CD4-positive, alpha-beta T cell treated with Interleukin-17A for 4 hours (primary cell): ENCODE data around the gene DRAM1.

Experiments used
- DNase-seq: peaks from one replicate; pipeline ENCODE4 v3.0.0-alpha.2; 2020; ENCODE audit warnings: mixed read lengths

DRAM1 gene

DNA sequence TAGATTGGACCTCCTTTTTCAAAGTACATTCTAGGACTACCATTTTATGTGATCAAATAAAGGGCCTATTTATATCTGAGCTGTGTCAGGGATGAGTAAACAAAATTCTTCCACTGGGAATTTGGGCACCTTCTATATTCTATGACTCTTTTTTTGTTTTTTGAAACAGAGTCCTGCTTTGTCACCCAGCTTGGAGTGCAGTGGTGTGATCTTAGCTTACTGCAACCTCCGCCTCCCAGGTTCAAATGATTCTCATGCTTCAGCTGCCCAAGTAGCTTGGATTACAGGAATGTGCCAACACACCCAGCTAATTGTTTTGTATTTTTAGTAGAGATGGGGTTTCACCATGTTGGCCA lies 64.8 kb downstream of the DRAM1 start:
- DNase-seq = no peak

DNA sequence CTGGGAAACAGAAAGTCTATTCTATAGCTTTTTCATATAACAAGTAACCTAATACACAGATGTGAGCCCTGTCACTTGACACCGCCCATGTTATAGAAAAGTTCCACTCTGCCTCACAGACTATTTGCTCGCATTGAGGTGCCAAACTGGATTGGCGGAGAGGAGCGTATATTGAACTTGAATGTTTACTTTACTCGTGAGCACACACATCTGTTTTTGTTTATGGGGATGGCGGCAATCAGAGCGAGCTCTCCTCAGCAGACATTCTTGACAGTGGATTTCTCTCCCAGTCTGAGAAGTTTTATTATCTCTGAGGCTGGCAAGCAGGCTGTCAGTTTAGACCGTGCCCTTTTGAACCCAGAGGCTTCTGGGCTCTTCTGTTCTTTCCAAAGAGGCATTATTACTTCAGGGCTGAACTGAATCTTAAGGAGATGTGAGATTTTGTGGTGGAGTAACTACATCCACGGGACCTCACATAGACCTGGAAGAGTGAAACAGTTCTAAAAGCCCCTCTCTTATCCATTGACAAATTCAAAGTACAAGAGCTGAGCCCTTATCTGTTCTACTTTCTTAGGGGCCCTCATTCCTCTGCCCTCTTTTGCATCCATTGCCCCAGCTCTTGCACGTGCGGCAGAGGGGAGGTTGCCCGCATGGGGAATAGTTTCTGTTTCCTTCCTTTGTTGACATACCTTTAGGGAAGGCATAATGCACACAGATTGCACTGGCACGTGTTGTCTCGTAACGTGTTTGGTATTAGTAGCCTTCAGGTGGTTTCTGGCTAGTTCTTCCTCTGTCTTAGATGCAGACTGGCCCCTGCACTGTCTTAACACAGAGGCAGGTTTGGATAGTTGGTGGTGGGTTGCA lies 68.2 kb downstream of the DRAM1 start:
- DNase-seq = no peak

DNA sequence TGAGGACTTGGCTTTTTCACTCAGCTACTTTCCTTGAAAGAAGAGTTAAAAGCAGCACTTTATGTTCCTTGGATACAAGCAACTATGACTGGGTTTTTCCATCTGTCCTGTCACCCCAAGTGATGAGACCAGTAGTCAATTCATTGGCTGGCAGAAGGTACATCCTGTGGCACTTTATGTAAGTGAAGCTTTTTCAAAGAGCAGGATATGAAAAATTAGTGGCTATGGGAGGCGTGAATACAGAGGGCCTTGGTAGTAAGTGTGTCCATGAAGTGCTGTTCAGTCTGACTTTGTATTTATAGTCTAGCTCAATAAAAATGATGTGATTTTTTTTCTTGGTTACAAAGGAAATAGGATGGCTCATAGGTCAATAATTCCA lies 68.8 kb downstream of the DRAM1 start:
- no peak for DNase-seq

DNA sequence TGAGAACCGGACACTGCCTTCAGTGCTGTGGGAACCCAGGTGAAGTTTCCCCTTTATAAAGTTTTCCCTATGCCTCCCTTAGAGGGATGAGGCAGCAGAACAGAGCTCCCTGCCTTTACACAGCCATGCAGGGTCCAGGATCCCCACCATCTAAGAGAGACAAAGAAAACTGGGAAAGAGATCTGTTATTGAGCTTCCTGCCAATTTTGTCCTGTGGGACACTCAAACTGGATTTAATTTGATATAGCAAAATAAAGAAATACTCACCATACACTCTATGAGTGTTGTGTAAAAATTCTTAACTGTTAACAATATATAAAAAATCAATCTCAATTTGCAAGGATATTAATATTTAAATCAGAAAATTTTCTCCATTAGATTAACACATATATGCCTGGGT lies 69.9 kb downstream of the DRAM1 start:
- DNase-seq = no peak

DNA sequence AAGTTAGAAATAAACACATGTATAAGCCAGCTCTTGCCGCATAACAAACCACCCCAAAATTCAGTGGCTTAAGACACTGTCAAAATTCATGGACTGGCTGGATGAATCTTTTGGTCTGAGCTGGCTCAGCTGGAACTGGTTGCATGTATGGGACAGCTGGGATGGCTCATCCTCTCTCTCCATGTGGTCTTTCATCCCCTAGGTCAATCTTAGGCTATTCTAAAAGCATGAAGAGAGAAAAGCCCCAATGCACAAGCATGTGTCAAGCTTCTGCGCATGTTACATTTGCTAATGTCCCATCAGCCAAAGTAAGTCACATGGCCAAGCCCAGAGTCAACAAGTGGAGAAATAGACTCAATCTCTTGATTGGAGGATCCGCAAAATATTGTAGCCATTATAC lies 71.0 kb downstream of the DRAM1 start:
- DNase-seq = no peak

DNA sequence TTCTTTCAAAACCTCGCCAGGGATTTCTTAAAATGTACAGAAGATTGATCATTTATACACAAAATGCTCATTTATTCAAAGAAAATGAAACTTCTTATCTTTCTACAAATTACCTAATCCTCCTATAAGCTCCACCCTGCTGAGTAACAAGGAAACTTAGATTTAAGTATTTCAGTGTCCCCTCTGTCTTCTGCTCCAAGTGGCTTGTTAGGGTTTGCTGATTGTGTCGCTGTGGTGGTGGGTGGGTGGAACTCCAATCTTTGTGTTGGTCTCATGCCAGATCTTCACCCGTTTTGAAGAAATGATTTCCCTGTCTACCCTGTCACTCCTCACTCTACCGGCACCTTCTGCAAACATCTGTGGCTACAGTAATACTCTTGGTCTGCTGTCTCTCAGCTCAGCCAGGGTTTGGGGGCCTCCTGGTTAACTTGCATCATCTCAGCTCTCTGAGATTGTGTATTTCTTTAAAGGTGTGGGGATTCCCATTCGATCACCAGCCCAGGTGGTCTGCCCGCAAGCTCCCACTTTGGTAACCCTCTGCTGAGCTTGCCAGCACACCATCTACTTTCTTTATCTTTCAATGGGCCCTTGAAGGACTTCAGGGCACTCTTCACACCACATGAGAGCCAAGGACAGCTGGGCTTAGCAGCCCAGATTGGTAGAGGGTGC lies 73.8 kb downstream of the DRAM1 start:
- DNase-seq = no peak

DNA sequence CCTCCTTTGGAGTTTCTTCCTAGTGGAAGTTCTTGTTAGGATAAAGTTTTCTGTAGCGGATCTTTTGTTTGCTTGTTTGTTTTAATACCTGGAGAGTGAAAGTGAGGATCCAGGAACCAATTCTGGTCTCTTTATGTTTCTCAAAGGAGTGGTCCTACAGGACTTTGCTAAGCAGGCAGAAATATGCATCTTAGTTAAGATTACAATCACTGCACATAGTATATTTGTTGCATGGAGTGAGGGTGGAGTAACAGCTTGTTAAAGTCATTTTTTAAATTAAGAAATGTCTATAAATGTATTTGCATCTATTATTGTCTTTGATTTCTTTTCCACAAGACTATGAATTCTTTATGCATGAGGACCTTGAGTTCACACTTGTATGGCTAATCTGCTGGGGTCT lies 76.7 kb downstream of the DRAM1 start:
- DNase-seq = no peak

DNA sequence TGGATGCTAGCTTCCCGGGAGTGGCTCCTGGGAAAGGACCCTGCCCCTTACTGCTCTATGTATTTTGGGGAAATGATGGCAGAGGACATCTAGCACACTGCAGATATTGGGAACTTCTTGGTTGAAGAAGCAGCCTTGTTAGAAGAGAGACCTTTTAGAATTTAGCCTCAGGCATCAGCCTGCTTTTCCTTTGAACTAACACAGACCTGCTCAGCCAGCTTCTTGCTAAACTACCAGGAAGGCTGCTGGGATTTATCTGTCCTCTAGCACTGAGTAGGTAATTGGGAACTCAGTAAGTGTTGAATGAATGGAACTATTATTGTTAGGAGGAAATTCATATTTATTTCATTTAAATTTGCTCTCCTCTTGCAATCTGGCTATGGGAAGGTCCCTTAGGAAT lies 77.3 kb downstream of the DRAM1 start:
- no peak for DNase-seq

DNA sequence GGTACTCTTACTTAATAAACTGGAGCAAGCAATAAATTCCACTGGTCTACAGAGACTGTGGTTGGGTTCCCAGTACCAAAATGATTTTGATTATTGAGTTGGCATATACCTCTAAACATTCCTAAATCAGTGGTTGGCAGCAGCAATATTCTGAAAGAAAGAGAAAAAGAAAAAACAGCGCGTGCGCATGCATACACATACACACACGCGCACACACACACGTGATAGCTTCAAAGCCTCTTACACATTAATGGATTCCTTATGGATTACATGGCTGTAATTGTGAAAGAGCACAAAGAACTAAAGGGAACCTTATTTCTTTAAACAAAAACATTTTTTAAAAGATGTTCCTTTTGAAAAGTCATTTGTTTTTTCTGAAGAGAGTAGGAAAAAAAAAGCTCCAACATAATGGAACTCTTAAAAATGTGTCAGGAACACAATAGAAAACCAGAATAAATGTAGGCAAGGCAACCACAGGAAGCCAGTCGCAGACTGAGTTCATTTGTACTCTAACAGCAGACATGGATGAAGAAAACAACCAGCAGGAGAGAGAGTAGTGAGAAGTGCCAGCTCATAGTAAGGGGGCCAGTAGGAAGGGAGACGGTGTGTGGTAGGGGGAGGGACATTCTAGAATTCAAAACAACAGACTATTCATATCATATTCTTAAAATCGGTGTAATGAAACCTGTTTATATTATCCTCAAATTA lies 80.0 kb downstream of the DRAM1 start:
- DNase-seq = no peak

DNA sequence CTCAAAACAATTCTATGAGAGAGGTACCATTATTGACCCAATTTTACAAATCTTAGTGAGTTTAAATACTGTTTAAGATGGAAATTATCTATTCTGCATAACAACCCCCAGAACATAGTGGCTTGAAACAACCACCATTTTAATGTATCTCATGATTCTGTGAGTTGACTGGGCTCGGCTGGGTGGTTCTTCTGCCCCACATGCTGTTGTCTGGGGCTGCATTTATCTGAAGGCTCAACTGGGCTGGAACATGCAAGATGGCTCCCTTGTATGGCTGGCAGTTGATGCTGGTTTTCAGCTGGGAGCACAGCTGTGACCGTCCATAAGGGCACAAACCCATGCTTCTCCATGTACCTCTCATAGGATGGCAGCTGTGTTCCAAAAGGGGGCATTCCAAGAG lies 82.2 kb downstream of the DRAM1 start:
- DNase-seq = no peak

DNA sequence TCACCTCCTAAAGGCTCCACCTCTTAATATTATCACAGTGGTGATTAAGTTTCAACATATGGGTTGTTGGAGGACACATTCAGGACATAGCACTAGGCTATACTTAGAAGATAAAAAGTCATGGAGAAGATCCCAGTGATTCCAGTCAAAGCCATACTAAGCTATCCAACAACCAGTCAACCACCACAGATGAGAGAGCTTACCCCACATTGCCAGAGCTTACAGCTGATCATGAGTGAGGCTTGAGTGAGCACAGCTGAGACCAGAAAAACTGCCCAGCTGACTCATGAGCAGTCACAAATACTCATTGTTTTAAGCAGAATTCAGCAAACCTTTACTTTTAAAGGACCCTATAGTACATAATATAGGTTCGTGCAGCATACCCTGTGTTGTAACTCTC lies 85.1 kb downstream of the DRAM1 start:
- DNase-seq = no peak

DNA sequence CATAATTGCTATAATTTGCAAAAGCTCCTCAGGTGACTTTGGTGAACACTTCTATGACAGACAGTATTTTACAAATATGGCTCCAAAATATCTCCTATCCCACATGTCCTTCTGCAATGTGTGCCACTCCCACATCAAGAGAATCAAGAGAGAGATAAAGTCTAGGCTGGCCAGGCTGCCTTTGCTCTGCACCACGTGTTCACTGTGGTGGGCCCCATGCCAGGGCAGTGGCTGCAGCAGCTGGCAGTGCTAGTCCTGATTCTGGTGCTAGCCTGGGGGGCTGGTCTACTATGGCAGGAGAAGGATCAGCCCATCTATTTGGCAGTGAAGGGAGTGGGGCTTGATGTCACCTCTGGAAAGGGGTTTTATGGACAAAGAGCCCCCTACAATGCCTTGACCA lies 86.3 kb downstream of the DRAM1 start:
- DNase-seq = no peak

DNA sequence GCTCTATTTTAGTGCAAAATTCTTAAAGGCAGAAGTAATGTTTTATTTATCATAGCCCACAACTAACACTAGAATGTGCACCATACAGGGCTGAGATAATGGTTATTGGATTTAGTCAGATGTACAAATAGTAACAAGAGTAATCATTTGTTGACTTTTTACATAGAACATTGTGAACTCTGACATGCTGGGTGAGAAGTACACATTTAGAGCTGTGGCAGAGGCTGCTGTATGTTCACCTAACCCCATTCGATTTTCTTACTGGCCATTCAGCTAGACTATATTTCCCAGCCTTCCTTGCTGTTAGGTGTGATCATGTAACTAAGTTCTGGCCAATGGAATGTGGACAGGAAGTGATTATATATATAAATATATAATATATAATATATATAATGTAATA lies 89.1 kb downstream of the DRAM1 start:
- DNase-seq = no peak

DNA sequence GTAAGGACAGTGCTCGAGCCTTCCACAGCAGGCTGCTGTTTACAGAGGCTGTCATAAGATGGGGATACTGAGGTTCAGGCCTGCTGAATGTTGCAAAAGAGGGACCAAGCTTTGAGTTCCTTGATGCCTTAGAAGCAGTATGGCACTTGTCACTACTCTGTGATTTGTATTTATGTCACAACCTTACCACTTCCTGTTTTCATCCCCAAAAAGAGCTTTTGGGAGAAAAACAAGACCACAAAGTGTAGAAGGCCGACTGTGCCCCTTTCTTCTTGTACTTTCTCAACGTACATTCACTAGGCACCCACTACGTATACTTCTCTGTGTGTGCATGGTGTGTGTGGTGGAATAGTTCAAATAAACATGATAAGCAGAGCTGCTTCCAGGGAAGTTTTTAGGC lies 90.1 kb downstream of the DRAM1 start:
- DNase-seq = no peak

DNA sequence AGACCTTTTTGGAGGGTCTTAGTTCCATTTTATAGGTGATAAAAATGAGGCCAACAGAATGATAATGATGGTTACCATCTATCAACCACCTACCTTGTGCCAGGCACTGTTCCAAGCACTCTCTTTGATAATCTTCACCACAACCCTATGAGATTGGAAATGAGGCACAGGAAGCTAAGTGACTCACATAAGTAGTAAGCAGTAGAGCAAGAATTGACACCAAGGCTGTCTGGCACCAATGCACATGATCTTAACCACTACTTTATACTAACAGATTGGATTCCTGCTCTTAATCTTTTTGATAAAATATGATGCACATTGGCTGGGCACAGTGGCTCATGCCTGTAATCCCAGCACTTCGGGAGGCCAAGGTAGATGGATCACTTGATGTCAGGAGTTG lies 91.4 kb downstream of the DRAM1 start:
- DNase-seq = no peak
